Bronchial epithelial cell (primary cell): ENCODE measurements around the gene TCF25. TPM values are rescaled to one million over a fixed set of nuclear protein-coding genes. Genes with fewer than 3 reads are reported as not detected.

Source experiments
- DNase-seq: peaks from one replicate; pipeline ENCODE4 v3.0.0-alpha.2; 2010; ENCODE audit warnings: low read depth
- FAIRE-seq: peaks from 2 replicates; lab custom pipeline; 2011; peaks lifted over from hg19 to GRCh38; lab: Jason Lieb, UNC
- H3K27me3 ChIP-seq: 2 replicates; pipeline ENCODE4 v1.5.1; 2011; ENCODE audit warnings: low read length; ENCODE audit not compliant: control insufficient read depth, insufficient read depth
- H3K36me3 ChIP-seq: 2 replicates; pipeline ENCODE4 v1.5.1; 2011; ENCODE audit warnings: low read length; ENCODE audit not compliant: control insufficient read depth, insufficient read depth
- H3K4me3 ChIP-seq: 2 replicates; pipeline ENCODE4 v1.5.1; 2011; ENCODE audit warnings: mild to moderate bottlenecking, low read depth, low read length, control low read depth
- total RNA-seq: library from RNA; depleted of rRNA; stranded (reverse); fragments of >200 nt; gene quantifications from 2 replicates; pipeline ENCODE4 v1.2.1, GENCODE V29; 2014
- TF ChIP-seq, protein P1 (sequence below): IDR thresholded peaks from 2 replicates; pipeline ENCODE4 v1.5.1; 2011; ENCODE audit warnings: mild to moderate bottlenecking, moderate library complexity, low read length, control low read depth, inconsistent platforms; ENCODE audit not compliant: insufficient read depth, severe bottlenecking

The TCF25 gene
- total RNA-seq, 1 donor from 2014 or later: 69.5 TPM

DNA sequence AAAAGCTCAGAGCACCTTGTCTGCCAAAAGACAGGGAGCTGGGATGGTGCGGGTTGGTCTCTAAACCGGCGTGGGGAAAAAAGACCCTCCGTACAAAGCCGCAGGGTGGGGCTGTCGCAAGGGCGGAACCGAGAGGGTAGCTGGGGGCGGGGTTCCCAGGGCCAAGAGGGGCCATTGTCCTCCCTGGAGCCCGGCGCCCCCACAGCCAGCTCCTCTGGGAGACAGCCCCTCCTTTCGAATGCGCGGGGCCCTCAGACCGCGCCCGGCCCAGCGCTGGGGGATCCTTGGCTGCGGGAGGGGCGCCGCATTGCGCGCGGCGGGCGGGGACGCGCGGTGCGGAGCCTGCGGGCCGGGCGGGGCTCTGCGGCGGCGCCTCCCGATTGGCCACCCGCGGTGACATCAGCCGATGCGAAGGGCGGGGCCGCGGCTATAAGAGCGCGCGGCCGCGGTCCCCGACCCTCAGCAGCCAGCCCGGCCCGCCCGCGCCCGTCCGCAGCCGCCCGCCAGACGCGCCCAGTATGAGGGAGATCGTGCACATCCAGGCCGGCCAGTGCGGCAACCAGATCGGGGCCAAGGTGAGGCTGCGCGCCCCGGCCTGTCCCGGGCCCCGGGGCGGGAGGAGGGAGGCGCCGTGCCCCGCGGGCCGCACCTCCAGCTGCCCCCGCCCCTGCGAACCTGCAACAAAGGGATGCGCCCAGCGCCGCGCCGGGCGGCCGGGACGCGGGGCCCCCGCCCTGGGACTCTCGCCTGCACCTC, 49.7 kb downstream of the TCF25 start, which contains the start of gene TUBB3:
Gene TUBB3 (plus strand): TSS at position 459 of the 756 bp plus-strand sequence. CDS start 60 bp downstream, at position 519.
- no peaks in the 10 kb centered on the region for H3K36me3 ChIP-seq
- TF ChIP-seq, protein P1, sequence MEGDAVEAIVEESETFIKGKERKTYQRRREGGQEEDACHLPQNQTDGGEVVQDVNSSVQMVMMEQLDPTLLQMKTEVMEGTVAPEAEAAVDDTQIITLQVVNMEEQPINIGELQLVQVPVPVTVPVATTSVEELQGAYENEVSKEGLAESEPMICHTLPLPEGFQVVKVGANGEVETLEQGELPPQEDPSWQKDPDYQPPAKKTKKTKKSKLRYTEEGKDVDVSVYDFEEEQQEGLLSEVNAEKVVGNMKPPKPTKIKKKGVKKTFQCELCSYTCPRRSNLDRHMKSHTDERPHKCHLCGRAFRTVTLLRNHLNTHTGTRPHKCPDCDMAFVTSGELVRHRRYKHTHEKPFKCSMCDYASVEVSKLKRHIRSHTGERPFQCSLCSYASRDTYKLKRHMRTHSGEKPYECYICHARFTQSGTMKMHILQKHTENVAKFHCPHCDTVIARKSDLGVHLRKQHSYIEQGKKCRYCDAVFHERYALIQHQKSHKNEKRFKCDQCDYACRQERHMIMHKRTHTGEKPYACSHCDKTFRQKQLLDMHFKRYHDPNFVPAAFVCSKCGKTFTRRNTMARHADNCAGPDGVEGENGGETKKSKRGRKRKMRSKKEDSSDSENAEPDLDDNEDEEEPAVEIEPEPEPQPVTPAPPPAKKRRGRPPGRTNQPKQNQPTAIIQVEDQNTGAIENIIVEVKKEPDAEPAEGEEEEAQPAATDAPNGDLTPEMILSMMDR: no peak
- no peaks in the 10 kb centered on the region for H3K27me3 ChIP-seq
- peak; percentile 47 for DNase-seq
- peak within 1 kb of the TSS; percentile 59 for H3K4me3 ChIP-seq
- no peak for FAIRE-seq

DNA sequence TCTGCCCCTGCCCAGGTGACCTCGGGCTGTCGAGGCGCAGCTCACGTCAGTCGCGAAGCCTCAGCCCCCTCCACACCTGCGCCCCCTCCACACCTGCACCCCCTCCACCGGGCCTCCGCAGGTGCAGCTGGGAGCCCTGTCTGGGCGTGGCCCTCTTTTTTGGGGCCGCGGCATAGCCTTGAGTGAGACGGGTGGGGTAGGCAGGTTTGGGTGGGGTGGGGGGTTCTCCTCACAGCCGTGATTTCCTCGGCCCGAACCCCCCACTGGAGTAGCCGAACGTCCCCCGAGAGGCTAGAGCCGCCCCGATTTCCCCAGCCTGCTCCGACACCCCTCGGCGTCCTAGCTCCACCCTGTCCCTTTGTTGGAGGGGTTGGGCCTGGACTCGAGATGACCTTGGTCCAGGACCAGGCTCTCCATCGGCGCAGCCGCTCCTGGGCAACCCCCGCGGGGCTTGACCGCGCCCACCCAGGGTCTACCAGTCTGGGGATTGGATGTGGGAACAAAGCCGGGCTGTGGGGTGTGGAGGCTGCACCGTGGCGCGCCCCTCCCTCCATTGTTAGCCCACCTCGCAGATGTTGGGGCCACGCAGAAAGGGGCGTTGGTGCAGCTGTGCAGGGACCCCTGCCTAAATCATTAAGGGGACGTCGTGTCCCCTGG, 50.4 kb downstream of the TCF25 start:
- Histone ChIP-seq H3K36me3 (no peaks in the 10 kb centered on the region), H3K4me3 (peak overlapping the region; percentile 59), H3K27me3 (no peaks in the 10 kb centered on the region)
- no peak for DNase-seq
- TF ChIP-seq, protein P1: no peak
- no peak for FAIRE-seq

DNA sequence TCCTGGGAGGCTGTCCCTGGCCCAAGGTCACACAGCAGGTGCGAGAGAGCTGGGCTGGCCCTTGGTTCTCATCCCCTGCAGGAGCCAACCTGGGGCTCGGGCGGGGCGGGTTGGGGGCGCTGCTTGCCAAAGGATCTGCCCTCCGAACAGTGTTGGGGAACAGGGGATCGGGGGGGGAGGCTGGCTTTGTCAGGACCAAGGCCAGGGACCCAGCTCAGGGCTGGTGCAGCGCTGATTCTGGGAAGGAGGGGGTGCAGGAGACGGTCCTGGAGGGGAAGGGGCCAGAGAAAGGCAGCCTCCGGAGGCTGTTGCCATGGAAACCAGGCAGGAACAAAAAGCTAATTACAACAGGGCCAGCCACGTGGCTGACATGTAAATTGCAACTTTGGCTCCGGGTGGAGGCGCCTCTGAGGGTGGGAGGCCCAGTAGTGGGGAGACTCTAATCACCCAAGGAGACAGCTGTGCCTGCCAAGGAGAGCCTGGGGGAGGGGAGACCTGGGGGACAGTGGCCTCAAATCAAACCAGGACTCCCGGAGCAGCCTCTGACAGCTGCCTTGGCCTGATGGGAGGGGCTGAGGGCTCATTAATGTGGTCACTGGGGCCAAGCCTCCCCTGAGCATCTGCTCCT, 51.0 kb downstream of the TCF25 start:
- no peak for FAIRE-seq
- TF ChIP-seq, protein P1: no peak
- no peaks in the 10 kb centered on the region for H3K27me3 ChIP-seq
- no peak for DNase-seq
- no peaks in the 10 kb centered on the region for H3K36me3 ChIP-seq
- H3K4me3 ChIP-seq: peak overlapping the region; percentile 59

DNA sequence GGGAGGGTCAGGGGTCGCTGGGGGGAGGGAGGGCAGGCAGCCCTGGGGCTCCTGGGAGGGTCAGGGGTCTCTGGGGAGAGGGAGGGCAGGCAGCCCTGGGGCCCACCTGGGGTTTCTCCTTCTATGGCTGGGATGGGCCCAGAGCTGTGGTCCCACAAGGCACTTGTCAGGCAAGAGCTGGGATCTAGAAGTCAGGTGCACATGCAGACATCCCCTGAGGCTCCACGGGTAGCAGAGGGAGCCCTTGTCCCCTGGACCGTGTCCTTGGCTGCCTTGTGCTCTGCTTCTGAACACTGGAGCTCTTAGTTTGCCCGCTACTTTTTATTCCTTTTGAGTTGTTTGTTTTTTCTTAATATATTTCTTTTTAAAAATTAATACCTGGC, 51.5 kb downstream of the TCF25 start:
- Histone ChIP-seq H3K4me3 (no peak overlapping the region), H3K36me3 (no peaks in the 10 kb centered on the region), H3K27me3 (no peaks in the 10 kb centered on the region)
- TF ChIP-seq, protein P1: no peak
- FAIRE-seq (no peak), DNase-seq (no peak)

DNA sequence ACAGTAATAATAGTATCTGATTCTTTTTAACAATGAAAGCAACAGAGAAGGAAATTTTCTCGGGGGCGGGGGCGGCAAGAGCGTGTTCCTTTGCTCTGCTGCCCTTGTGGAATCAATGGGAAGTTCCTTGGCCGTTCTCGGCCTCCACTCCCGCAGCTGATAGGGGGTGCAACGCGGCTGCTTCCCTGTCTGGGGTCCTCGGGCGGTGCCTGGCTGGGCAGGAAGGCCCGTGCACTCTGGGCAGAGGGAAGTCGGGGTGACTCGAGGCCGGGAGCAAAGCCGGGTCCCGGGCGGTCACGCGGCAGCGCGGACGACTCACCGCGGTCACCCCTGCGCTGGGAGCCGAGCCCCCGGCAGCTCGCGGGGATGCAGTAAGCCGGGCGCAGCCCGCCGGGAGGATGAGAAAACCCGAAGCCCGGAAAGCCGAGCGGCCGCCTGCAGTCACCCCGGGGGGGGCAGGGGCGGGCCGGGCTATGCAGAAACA, 52.2 kb downstream of the TCF25 start:
- FAIRE-seq (no peak), DNase-seq (no peak)
- peak overlapping the region; percentile 48 for H3K4me3 ChIP-seq
- H3K27me3 ChIP-seq: no peaks in the 10 kb centered on the region
- H3K36me3 ChIP-seq: no peaks in the 10 kb centered on the region
- TF ChIP-seq, protein P1: no peak
